HepG2 (cell line): ENCODE measurements around the gene CIROP. TPM values are rescaled to one million over a fixed set of nuclear protein-coding genes. Genes with fewer than 3 reads are reported as not detected.
A peak's percentile ranks its signal among the peaks of the same experiment; 100 is the strongest.

ENCODE experiments used
- CENPX ChIP-seq: sonication (generic); formaldehyde crosslinking; IDR thresholded peaks from 2 replicates; pipeline ENCODE4 v1.9.0; 2021; ENCODE audit warnings: mild to moderate bottlenecking, missing genetic modification reagents, moderate library complexity
- FOSL1 ChIP-seq: sonication (generic); formaldehyde crosslinking; IDR thresholded peaks from 2 replicates; pipeline ENCODE4 v1.9.0; 2021; ENCODE audit warnings: missing genetic modification reagents, borderline replicate concordance
- HOXA3 ChIP-seq: sonication (generic); formaldehyde crosslinking; IDR thresholded peaks from 2 replicates; pipeline ENCODE4 v1.5.0; 2020; ENCODE audit warnings: missing genetic modification reagents
- KMT2B ChIP-seq: IDR thresholded peaks from 2 replicates; pipeline ENCODE4 v1.6.1; 2016; ENCODE audit warnings: missing genetic modification reagents, missing compliant biosample characterization
- MED8 ChIP-seq: sonication (generic); formaldehyde crosslinking; IDR thresholded peaks from 2 replicates; pipeline ENCODE4 v1.8.1; 2023; ENCODE audit warnings: mild to moderate bottlenecking, missing genetic modification reagents; ENCODE audit not compliant: insufficient replicate concordance
- PAWR ChIP-seq: sonication (generic); formaldehyde crosslinking; IDR thresholded peaks from 2 replicates; pipeline ENCODE4 v1.4.0; 2020; ENCODE audit warnings: missing genetic modification reagents, mild to moderate bottlenecking, borderline replicate concordance
- SALL1 ChIP-seq: sonication (generic); formaldehyde crosslinking; IDR thresholded peaks from 2 replicates; pipeline ENCODE4 v1.8.0; 2022; ENCODE audit warnings: mild to moderate bottlenecking, missing genetic modification reagents
- SMAD3 ChIP-seq: sonication (generic); formaldehyde crosslinking; IDR thresholded peaks from 2 replicates; pipeline ENCODE4 v1.4.0; 2020; ENCODE audit warnings: missing genetic modification reagents
- SMYD3 ChIP-seq: sonication (generic); formaldehyde crosslinking; IDR thresholded peaks from 2 replicates; pipeline ENCODE4 v1.8.1; 2023; ENCODE audit warnings: mild to moderate bottlenecking, missing genetic modification reagents
- SOX5 ChIP-seq: IDR thresholded peaks from 2 replicates; pipeline ENCODE4 v1.6.1; 2016; ENCODE audit warnings: borderline replicate concordance
- SP140L ChIP-seq: sonication (generic); formaldehyde crosslinking; IDR thresholded peaks from 2 replicates; pipeline ENCODE4 v1.4.0; 2020; ENCODE audit warnings: missing genetic modification reagents, borderline replicate concordance
- SPEN ChIP-seq: sonication (generic); formaldehyde crosslinking; IDR thresholded peaks from 2 replicates; pipeline ENCODE4 v1.5.1; 2020; ENCODE audit warnings: low read depth, mild to moderate bottlenecking, missing genetic modification reagents
- TERF1 ChIP-seq: sonication (generic); formaldehyde crosslinking; IDR thresholded peaks from 2 replicates; pipeline ENCODE4 v1.8.0; 2022; ENCODE audit warnings: mild to moderate bottlenecking, missing genetic modification reagents, moderate library complexity
- TGIF2 ChIP-seq: IDR thresholded peaks from 2 replicates; pipeline ENCODE4 v1.6.1; 2016; ENCODE audit warnings: control low read depth, missing compliant biosample characterization
- ZBTB26 ChIP-seq: IDR thresholded peaks from 2 replicates; pipeline ENCODE4 v1.6.1; 2016; ENCODE audit warnings: missing compliant biosample characterization, missing genetic modification reagents, borderline replicate concordance
- ZFP41 ChIP-seq: sonication (generic); formaldehyde crosslinking; IDR thresholded peaks from 2 replicates; pipeline ENCODE4 v1.4.0; 2020; ENCODE audit warnings: mild to moderate bottlenecking, missing genetic modification reagents, borderline replicate concordance
- ZKSCAN8 ChIP-seq: IDR thresholded peaks from 2 replicates; pipeline ENCODE4 v1.6.1; 2016; ENCODE audit warnings: borderline replicate concordance, missing genetic modification reagents, missing compliant biosample characterization
- ZNF138 ChIP-seq: sonication (generic); formaldehyde crosslinking; IDR thresholded peaks from 2 replicates; pipeline ENCODE4 v1.5.0; 2020; ENCODE audit warnings: mild to moderate bottlenecking, low read depth, missing genetic modification reagents
- ZNF34 ChIP-seq: sonication (generic); formaldehyde crosslinking; IDR thresholded peaks from 2 replicates; pipeline ENCODE4 v1.4.0; 2020; ENCODE audit warnings: mild to moderate bottlenecking, missing genetic modification reagents, borderline replicate concordance
- ZNF354B ChIP-seq: sonication (generic); formaldehyde crosslinking; IDR thresholded peaks from 2 replicates; pipeline ENCODE4 v1.8.0; 2022; ENCODE audit warnings: mild to moderate bottlenecking, missing genetic modification reagents
- ZNF383 ChIP-seq: sonication (generic); formaldehyde crosslinking; IDR thresholded peaks from 2 replicates; pipeline ENCODE4 v1.4.0; 2020; ENCODE audit warnings: missing genetic modification reagents, mild to moderate bottlenecking, borderline replicate concordance
- ZNF441 ChIP-seq: sonication (generic); formaldehyde crosslinking; IDR thresholded peaks from 2 replicates; pipeline ENCODE4 v1.7.0; 2021; ENCODE audit warnings: missing genetic modification reagents, borderline replicate concordance
- ZNF569 ChIP-seq: sonication (generic); formaldehyde crosslinking; IDR thresholded peaks from 2 replicates; pipeline ENCODE4 v1.5.0; 2020; ENCODE audit warnings: mild to moderate bottlenecking, missing genetic modification reagents, moderate library complexity, borderline replicate concordance
- ZNF605 ChIP-seq: sonication (generic); formaldehyde crosslinking; IDR thresholded peaks from 2 replicates; pipeline ENCODE4 v1.8.0; 2022; ENCODE audit warnings: mild to moderate bottlenecking, missing genetic modification reagents
- ZNF614 ChIP-seq: IDR thresholded peaks from 2 replicates; pipeline ENCODE4 v1.6.1; 2018; ENCODE audit warnings: missing biosample characterization, missing genetic modification reagents, inconsistent platforms, borderline replicate concordance
- ZNF761 ChIP-seq: sonication (generic); formaldehyde crosslinking; conservative IDR thresholded peaks from 2 replicates; pipeline ENCODE4 v1.4.0; 2020; ENCODE audit warnings: mild to moderate bottlenecking, missing genetic modification reagents
- polyA plus RNA-seq, 8 experiments: library from polyadenylated mRNA; depleted of rRNA in 3 of 8; stranded (reverse) in 7 of 8; unstranded in 1 of 8; fragments of >200 nt; fragmentation: Illumina TruSeq in 4 of 8; extraction: Trizol in 4 of 8; gene quantifications; 2 replicates each; pipeline versions ENCODE4 v1.2.1 to v1.2.3, GENCODE V29; 2011 to 2016; ENCODE audit warnings: low read depth in 4 of 8, missing spikeins in 1 of 8, mixed read lengths in 1 of 8; ENCODE audit not compliant: insufficient read depth in 1 of 8
- total RNA-seq, 5 experiments: library from RNA; depleted of rRNA; stranded (reverse); fragments of >200 nt; fragmentation: Illumina TruSeq; extraction: Trizol; gene quantifications; 2 replicates each; pipeline ENCODE4 v1.2.3, GENCODE V29; 2016; ENCODE audit warnings: low read depth in 1 of 5
- TF ChIP-seq, protein P1 (sequence below): sonication (generic); formaldehyde crosslinking; IDR thresholded peaks from 2 replicates; pipeline ENCODE4 v1.8.0; 2023; ENCODE audit warnings: mild to moderate bottlenecking, missing genetic modification reagents

The CIROP gene
- total and polyA plus RNA-seq, 2 of the 13 experiments (the other 11 are each of a cell fraction or from before 2014, with no cell fraction given), result 0.07 TPM; not detected in 1

GRCh38 chr14:23056145-23056955 lies 48.4 kb downstream of the CIROP start (continued):
- peak; percentile 54 for TF ChIP-seq ZBTB26
- no peak for TF ChIP-seq SP140L (CRISPR knock-in tag)
- TF ChIP-seq ZNF441 (CRISPR knock-in tag), result peak; percentile 37; the same call in 1 of the 2 replicates
- TF ChIP-seq ZNF354B, result 0 out of 2 replicates have a peak, but pooled peaks have one; percentile 76
- TF ChIP-seq ZNF138 (CRISPR knock-in tag), result no peak
- no peak; the same call in 1 of the 2 replicates for TF ChIP-seq TGIF2 (CRISPR knock-in tag)
- TF ChIP-seq TERF1 (CRISPR knock-in tag), result no peak
- peak; percentile 43; the same call in 1 of the 2 replicates for TF ChIP-seq ZFP41 (CRISPR knock-in tag)
- TF ChIP-seq ZNF761 (CRISPR knock-in tag), result peak; percentile 74
- TF ChIP-seq ZKSCAN8 (CRISPR knock-in tag), result peak; percentile 54; the same call in 1 of the 2 replicates
- no peak for TF ChIP-seq MED8 (CRISPR knock-in tag)
- peak; percentile 33; the same call in 1 of the 2 replicates for TF ChIP-seq ZNF605 (CRISPR knock-in tag)
- 0 out of 2 replicates have a peak, but pooled peaks have one; percentile 34 for TF ChIP-seq KMT2B (CRISPR knock-in tag)
- peak; percentile 46; the same call in 1 of the 2 replicates for TF ChIP-seq SOX5 (CRISPR knock-in tag)
- TF ChIP-seq CENPX (CRISPR knock-in tag), result no peak
- TF ChIP-seq SALL1 (CRISPR knock-in tag), result peak; percentile 59; the same call in 1 of the 2 replicates
- peak; percentile 79; the same call in 1 of the 2 replicates for TF ChIP-seq SMAD3 (CRISPR knock-in tag)
- TF ChIP-seq ZNF614 (CRISPR knock-in tag), result 0 out of 2 replicates have a peak, but pooled peaks have one; percentile 18
- no peak for TF ChIP-seq SPEN (CRISPR knock-in tag)
- no peak; the same call in 1 of the 2 replicates for TF ChIP-seq ZNF34 (CRISPR knock-in tag)
- no peak for TF ChIP-seq SMYD3 (CRISPR knock-in tag)
- no peak for TF ChIP-seq ZNF569 (CRISPR knock-in tag)
- peak; percentile 34; the same call in 1 of the 2 replicates for TF ChIP-seq HOXA3 (CRISPR knock-in tag)
- TF ChIP-seq FOSL1, result no peak
- TF ChIP-seq ZNF383 (CRISPR knock-in tag), result 0 out of 2 replicates have a peak, but pooled peaks have one; percentile 68
- TF ChIP-seq, protein P1, sequence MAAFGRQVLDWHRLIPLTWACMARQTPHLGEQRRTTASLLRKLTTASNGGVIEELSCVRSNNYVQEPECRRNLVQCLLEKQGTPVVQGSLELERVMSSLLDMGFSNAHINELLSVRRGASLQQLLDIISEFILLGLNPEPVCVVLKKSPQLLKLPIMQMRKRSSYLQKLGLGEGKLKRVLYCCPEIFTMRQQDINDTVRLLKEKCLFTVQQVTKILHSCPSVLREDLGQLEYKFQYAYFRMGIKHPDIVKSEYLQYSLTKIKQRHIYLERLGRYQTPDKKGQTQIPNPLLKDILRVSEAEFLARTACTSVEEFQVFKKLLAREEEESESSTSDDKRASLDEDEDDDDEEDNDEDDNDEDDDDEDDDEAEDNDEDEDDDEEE (CRISPR knock-in tag), result no peak; the same call in 1 of the 2 replicates
- TF ChIP-seq PAWR (CRISPR knock-in tag), result no peak
